Mesenchymal stem cell (in vitro differentiated cells and primary cell): ENCODE measurements around the gene CRACR2A.

Experiments used
- DNase-seq: peaks from one replicate; pipeline ENCODE4 v3.0.0-alpha.2; 2013
- H2AFZ ChIP-seq: one replicate; pipeline ENCODE4 v1.6.1; 2013; ENCODE audit warnings: low read depth, mild to moderate bottlenecking, control low read depth, inconsistent platforms, low read length, moderate library complexity
- H2AK5ac ChIP-seq: 2 replicates; pipeline ENCODE4 v1.6.1; 2013; ENCODE audit warnings: low read length, moderate library complexity, mild to moderate bottlenecking, inconsistent platforms; ENCODE audit not compliant: severe bottlenecking
- H2BK120ac ChIP-seq: one replicate; pipeline ENCODE4 v1.6.1; 2013; ENCODE audit warnings: low read depth, mild to moderate bottlenecking, inconsistent platforms, low read length, moderate library complexity
- H2BK12ac ChIP-seq, 2 experiments: one replicate each; pipeline ENCODE4 v1.6.1; 2013; ENCODE audit warnings: inconsistent platforms in 2 of 2, low read length in 2 of 2, mild to moderate bottlenecking in 2 of 2, moderate library complexity in 2 of 2, control low read depth in 1 of 2
- H2BK15ac ChIP-seq: one replicate; pipeline ENCODE4 v1.6.1; 2013; ENCODE audit warnings: mild to moderate bottlenecking, low read depth, inconsistent platforms; ENCODE audit not compliant: poor library complexity, severe bottlenecking
- H2BK5ac ChIP-seq: 2 replicates; pipeline ENCODE4 v1.6.1; 2013; ENCODE audit warnings: low read depth, mild to moderate bottlenecking, low read length, control low read depth, inconsistent platforms; ENCODE audit not compliant: poor library complexity, severe bottlenecking
- H3K14ac ChIP-seq, 2 experiments: one replicate each; pipeline ENCODE4 v1.6.1; 2013; ENCODE audit warnings: inconsistent platforms in 2 of 2, low read length in 2 of 2, control low read depth in 1 of 2, mild to moderate bottlenecking in 1 of 2, moderate library complexity in 1 of 2
- H3K18ac ChIP-seq, 2 experiments: one replicate each; pipeline ENCODE4 v1.6.1; 2013; ENCODE audit warnings: inconsistent platforms in 2 of 2, low read length in 2 of 2, control low read depth in 1 of 2, low read depth in 1 of 2, mild to moderate bottlenecking in 1 of 2
- H3K23ac ChIP-seq, 2 experiments: one replicate each; pipeline ENCODE4 v1.6.1; 2013; ENCODE audit warnings: inconsistent platforms in 2 of 2, low read length in 2 of 2, mild to moderate bottlenecking in 2 of 2, moderate library complexity in 2 of 2, control low read depth in 1 of 2
- H3K27ac ChIP-seq: 2 replicates; pipeline ENCODE4 v1.5.1; 2013; ENCODE audit warnings: mild to moderate bottlenecking, moderate library complexity, low read length, control low read depth, inconsistent platforms; ENCODE audit not compliant: poor library complexity, severe bottlenecking
- H3K27me3 ChIP-seq, 2 experiments: 2 replicates each; pipeline versions ENCODE4 v1.6.1 to v1.7.0; 2013; ENCODE audit warnings: low read length in 2 of 2, mild to moderate bottlenecking in 2 of 2, moderate library complexity in 2 of 2, control low read depth in 1 of 2, inconsistent platforms in 1 of 2; ENCODE audit not compliant: control insufficient read depth in 1 of 2, insufficient read depth in 1 of 2
- H3K36me3 ChIP-seq, 2 experiments: 2 replicates each; pipeline versions ENCODE4 v1.6.1 to v1.7.0; 2013; ENCODE audit warnings: low read length in 2 of 2, control low read depth in 1 of 2, inconsistent platforms in 1 of 2, low read depth in 1 of 2, mild to moderate bottlenecking in 1 of 2; ENCODE audit not compliant: insufficient read depth in 2 of 2, control insufficient read depth in 1 of 2
- H3K4ac ChIP-seq, 2 experiments: one replicate each; pipeline ENCODE4 v1.6.1; 2013; ENCODE audit warnings: inconsistent platforms in 2 of 2, low read length in 2 of 2, mild to moderate bottlenecking in 2 of 2, moderate library complexity in 2 of 2, control low read depth in 1 of 2, low read depth in 1 of 2
- H3K4me1 ChIP-seq: 2 replicates; pipeline ENCODE4 v1.6.1; 2013; ENCODE audit warnings: low read depth, low read length, control low read depth; ENCODE audit not compliant: control insufficient read depth, insufficient read depth
- H3K4me2 ChIP-seq: 2 replicates; pipeline ENCODE4 v1.6.1; 2013; ENCODE audit warnings: low read length, mild to moderate bottlenecking, inconsistent platforms; ENCODE audit not compliant: poor library complexity, severe bottlenecking
- H3K4me3 ChIP-seq, 2 experiments: 2 replicates each; pipeline versions ENCODE4 v1.5.1 to v1.7.0; 2013; ENCODE audit warnings: low read length in 2 of 2, mild to moderate bottlenecking in 2 of 2, control low read depth in 1 of 2, low read depth in 1 of 2; ENCODE audit not compliant: insufficient read depth in 1 of 2
- H3K79me1 ChIP-seq: replicated peaks from 2 replicates; pipeline ENCODE4 v1.6.1; 2013; ENCODE audit warnings: mild to moderate bottlenecking, control low read depth, low read length, inconsistent platforms; ENCODE audit not compliant: poor library complexity, severe bottlenecking
- H3K9ac ChIP-seq: 2 replicates; pipeline ENCODE4 v1.7.0; 2013; ENCODE audit warnings: mild to moderate bottlenecking, low read length, moderate library complexity
- H3K9me3 ChIP-seq: 2 replicates; pipeline ENCODE4 v1.7.0; 2013; ENCODE audit warnings: mild to moderate bottlenecking, low read length; ENCODE audit not compliant: control insufficient read depth
- H4K8ac ChIP-seq: one replicate; pipeline ENCODE4 v1.6.1; 2013; ENCODE audit warnings: inconsistent platforms, mild to moderate bottlenecking, low read length, moderate library complexity
- H4K91ac ChIP-seq: one replicate; pipeline ENCODE4 v1.6.1; 2013; ENCODE audit warnings: mild to moderate bottlenecking, low read length, inconsistent platforms
- WGBS: methylation state at CpG from one replicate; pipeline ENCODE4 v1.1.7; 2013; ENCODE audit warnings: mixed read lengths; 5-methylcytosine and 5-hydroxymethylcytosine counted together

Gene CRACR2A

DNA sequence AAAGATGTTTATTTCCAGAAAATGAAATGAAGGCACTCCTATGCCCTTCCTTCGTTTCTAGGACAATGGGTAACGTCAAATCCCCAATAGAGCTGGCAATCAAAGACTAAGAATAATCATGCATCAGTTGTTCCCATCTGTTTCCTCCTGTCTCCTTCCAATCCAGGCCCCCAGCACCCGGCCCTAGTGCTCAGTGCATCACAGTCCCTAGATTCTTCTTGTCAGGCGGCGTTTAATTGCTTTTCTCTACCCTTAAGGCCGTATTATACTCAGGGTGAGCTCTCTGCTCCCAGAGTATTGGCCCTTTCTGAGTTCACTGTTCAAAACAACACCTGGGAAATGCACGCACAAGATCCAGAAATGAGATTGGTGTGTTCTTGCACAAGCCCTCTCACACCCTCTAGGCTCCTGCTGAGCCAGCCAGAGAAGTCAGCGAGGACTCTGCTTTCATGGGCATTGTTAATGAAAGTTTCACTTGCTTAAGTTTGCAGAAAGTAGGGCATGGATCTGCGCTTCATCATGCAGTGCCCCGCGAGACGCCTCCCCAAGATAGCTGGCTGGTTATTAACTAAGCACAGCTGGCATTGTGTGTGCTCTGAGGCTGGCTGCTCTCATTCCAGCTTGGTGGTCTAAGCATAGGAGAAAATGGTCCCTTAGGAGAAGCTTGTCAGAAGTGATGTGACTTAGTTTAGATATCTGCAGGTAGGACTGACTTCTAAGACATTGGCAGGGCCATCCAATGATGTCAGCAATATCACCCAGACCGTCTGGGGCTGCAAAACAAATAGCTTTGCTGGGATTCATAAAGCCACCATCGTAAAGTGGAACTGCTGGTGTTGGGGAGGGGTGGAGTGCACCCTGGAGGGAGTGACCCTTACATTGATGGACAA is 28.7 kb downstream of the CRACR2A start:
- Histone ChIP-seq H2BK120ac (no peak overlapping the region), H3K9ac (no peak overlapping the region), H3K4me2 (no peak overlapping the region), H3K27me3 (no peaks in the 10 kb centered on the region), H3K4me3 (no peak overlapping the region), H3K36me3 (peaks cover 0 to 3% of the 10 kb centered on the region in 2 experiments), H3K23ac (no peak overlapping the region), H3K4ac (no peak overlapping the region), H2BK12ac (no peak overlapping the region), H2AK5ac (no peak overlapping the region), H3K14ac (no peak overlapping the region), H3K79me1 (no peaks in the 10 kb centered on the region), H4K8ac (no peak overlapping the region), H3K9me3 (no peaks in the 10 kb centered on the region), H4K91ac (no peak overlapping the region), H3K27ac (no peak overlapping the region), H2BK15ac (no peak overlapping the region), H3K4me1 (peaks cover 6% of the 10 kb centered on the region), H2BK5ac (no peak overlapping the region), H3K18ac (no peak overlapping the region), H2AFZ (no peak overlapping the region)
- DNase-seq: no peak
- WGBS: 84% methylated on average over 14 of the region's 14 CpGs

DNA sequence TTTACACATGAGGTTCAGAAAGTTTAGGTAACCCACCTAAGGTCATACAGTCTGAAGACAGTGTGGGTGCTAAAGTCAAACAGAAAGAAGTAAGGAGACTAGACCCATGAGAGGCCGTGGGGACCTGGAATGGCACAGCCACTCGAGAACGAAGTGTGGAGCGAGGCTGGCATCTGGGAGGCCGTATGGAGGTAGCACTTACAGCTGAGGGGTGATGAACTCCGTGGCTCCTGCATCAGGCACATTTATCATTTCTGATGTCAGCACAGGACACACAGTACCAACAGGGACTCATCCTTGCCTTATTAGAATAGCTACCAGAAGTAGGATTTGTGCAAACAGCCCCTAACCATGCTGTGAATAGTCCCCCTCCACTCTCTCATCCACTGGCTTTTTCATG is 30.5 kb downstream of the CRACR2A start:
- H3K9me3 ChIP-seq: no peaks in the 10 kb centered on the region
- no peaks in the 10 kb centered on the region for H3K79me1 ChIP-seq
- H2BK15ac ChIP-seq: no peak overlapping the region
- no peak overlapping the region for H2BK12ac ChIP-seq
- H3K4me1 ChIP-seq: peaks cover 6% of the 10 kb centered on the region
- no peak overlapping the region for H4K91ac ChIP-seq
- no peak overlapping the region for H2BK5ac ChIP-seq
- 65% methylated on average over 6 of the region's 6 CpGs for WGBS
- H3K9ac ChIP-seq: no peak overlapping the region
- no peak overlapping the region for H3K14ac ChIP-seq
- H3K23ac ChIP-seq: no peak overlapping the region
- H3K4me3 ChIP-seq: no peak overlapping the region
- H2AK5ac ChIP-seq: no peak overlapping the region
- H2AFZ ChIP-seq: no peak overlapping the region
- no peak overlapping the region for H4K8ac ChIP-seq
- H3K36me3 ChIP-seq: no peaks in the 10 kb centered on the region
- DNase-seq: no peak
- H3K27ac ChIP-seq: no peak overlapping the region
- no peaks in the 10 kb centered on the region for H3K27me3 ChIP-seq
- no peak overlapping the region for H3K18ac ChIP-seq
- H2BK120ac ChIP-seq: no peak overlapping the region
- H3K4ac ChIP-seq: no peak overlapping the region
- H3K4me2 ChIP-seq: no peak overlapping the region

DNA sequence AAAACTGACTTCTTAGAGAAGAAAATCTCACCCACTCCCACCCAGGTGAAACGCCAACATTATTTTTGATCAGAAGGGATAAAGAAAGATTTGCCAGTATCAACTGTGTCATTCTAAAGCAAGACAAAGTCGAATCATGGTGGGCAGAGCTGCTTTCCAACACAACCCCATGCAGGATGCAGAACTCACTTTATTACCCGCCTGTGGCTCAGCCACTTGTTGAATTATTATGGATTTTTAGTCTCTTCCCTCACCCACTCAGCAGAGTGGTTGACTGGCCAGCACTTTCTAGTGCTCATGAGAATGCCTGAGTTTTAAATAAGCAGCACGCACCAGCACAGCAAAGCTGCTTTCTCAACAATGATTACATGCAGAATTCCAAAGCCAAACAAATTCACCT is 32.1 kb downstream of the CRACR2A start:
- Histone ChIP-seq H4K8ac (no peak overlapping the region), H3K4me1 (peaks cover 6% of the 10 kb centered on the region), H3K9me3 (no peaks in the 10 kb centered on the region), H3K14ac (no peak overlapping the region), H3K18ac (no peak overlapping the region), H3K4ac (no peak overlapping the region), H3K4me2 (no peak overlapping the region), H3K27ac (no peak overlapping the region), H3K36me3 (no peaks in the 10 kb centered on the region), H2AFZ (no peak overlapping the region), H2BK5ac (no peak overlapping the region), H3K79me1 (no peaks in the 10 kb centered on the region), H3K4me3 (no peak overlapping the region), H4K91ac (no peak overlapping the region), H2BK12ac (no peak overlapping the region), H3K27me3 (no peaks in the 10 kb centered on the region), H2BK15ac (no peak overlapping the region), H3K9ac (no peak overlapping the region), H2AK5ac (no peak overlapping the region), H2BK120ac (no peak overlapping the region), H3K23ac (no peak overlapping the region)
- DNase-seq: no peak
- WGBS: 96% methylated on average over 4 of the region's 4 CpGs

DNA sequence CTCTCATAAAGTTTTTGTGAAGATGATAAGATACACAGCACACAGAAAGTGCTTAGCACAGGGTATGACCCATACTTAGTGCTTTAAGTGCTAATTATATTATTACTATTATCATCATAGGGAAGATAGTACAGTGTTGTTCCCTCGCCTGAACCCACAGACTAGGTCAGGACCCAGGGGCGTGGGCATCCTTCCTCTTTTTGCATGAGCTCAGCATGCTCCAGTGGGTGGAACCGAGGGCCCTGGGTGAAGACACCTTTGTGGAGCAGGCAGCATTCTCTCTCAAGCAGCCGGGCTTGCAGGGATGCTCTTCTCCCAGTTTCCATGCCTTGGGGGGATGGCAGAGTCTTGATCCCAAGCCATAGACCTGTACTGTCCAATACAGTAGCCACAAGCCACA is 34.8 kb downstream of the CRACR2A start:
- Histone ChIP-seq H2BK15ac (no peak overlapping the region), H3K23ac (no peak overlapping the region), H3K18ac (no peak overlapping the region), H4K91ac (no peak overlapping the region), H3K9me3 (no peaks in the 10 kb centered on the region), H3K4me2 (no peak overlapping the region), H3K27ac (no peak overlapping the region), H3K27me3 (no peaks in the 10 kb centered on the region), H2AK5ac (no peak overlapping the region), H2AFZ (no peak overlapping the region), H2BK120ac (no peak overlapping the region), H3K4me1 (no peaks in the 10 kb centered on the region), H3K36me3 (no peaks in the 10 kb centered on the region), H3K9ac (no peak overlapping the region), H3K4me3 (no peak overlapping the region), H3K14ac (no peak overlapping the region), H4K8ac (no peak overlapping the region), H2BK5ac (no peak overlapping the region), H3K79me1 (no peaks in the 10 kb centered on the region), H2BK12ac (no peak overlapping the region), H3K4ac (no peak overlapping the region)
- 74% methylated on average over 4 of the region's 4 CpGs for WGBS
- no peak for DNase-seq
